Measurements from ENCODE around the gene MXRA8. TPM values are rescaled to one million over a fixed set of nuclear protein-coding genes. Genes with fewer than 3 reads are reported as not detected.
A peak's percentile ranks its signal among the peaks of the same experiment; 100 is the strongest.

Gene MXRA8
- total and polyA plus RNA-seq, 8 donors: 1.6 to 35.8 (median 11.7) TPM

DNA sequence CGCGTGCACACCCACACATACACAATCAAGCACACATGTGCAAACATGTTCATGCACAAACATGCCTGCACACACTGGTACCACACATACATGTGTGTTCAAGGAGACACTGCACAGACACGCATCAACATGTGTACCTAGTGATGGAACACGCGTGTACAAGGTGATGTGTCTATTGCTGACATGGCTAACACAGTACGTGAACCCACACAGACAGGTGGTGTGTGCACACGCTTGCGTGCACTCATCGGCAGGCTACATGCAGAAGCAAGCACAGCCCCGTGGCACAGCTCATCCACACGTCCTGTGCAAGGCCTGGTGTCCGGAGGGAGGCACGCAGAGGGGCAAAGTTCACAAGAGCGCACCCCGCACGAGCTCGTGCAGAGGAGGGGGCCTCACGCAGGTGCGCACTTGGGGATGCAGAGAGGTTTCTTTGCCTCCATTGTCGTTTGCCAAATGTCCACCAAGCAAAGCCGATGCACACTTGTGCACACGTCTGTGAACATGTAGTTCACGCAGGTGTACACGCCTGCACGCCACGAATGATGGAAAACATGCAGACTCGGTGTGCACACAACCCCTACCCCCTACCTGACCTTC, 51.6 kb downstream of the MXRA8 start:
- no peaks in the 10 kb centered on the region for H3K9me3 ChIP-seq
- WGBS, 2 donors: 24% methylated on average over 27 of the region's 27 CpGs
- peaks cover 0 to 7% (median 2%) of the 10 kb centered on the region in 3 donors for H3K36me3 ChIP-seq
- peak overlapping the region; percentile 57 to 92 (median 84) for H3K4me3 ChIP-seq
- peaks cover 7 to 28% (median 24%) of the 10 kb centered on the region in 3 donors for H3K4me1 ChIP-seq
- H3K27me3 ChIP-seq: no peaks in the 10 kb centered on the region
- ATAC-seq (no peak), DNase-seq (no peak), FAIRE-seq (no peak)
- TF ChIP-seq, protein P1, sequence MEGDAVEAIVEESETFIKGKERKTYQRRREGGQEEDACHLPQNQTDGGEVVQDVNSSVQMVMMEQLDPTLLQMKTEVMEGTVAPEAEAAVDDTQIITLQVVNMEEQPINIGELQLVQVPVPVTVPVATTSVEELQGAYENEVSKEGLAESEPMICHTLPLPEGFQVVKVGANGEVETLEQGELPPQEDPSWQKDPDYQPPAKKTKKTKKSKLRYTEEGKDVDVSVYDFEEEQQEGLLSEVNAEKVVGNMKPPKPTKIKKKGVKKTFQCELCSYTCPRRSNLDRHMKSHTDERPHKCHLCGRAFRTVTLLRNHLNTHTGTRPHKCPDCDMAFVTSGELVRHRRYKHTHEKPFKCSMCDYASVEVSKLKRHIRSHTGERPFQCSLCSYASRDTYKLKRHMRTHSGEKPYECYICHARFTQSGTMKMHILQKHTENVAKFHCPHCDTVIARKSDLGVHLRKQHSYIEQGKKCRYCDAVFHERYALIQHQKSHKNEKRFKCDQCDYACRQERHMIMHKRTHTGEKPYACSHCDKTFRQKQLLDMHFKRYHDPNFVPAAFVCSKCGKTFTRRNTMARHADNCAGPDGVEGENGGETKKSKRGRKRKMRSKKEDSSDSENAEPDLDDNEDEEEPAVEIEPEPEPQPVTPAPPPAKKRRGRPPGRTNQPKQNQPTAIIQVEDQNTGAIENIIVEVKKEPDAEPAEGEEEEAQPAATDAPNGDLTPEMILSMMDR (IDR thresholded peaks at IDR 0.05): no peak
- intact Hi-C loops (cut with DNase I): no loop called here
- no peak overlapping the region for H3K27ac ChIP-seq

DNA sequence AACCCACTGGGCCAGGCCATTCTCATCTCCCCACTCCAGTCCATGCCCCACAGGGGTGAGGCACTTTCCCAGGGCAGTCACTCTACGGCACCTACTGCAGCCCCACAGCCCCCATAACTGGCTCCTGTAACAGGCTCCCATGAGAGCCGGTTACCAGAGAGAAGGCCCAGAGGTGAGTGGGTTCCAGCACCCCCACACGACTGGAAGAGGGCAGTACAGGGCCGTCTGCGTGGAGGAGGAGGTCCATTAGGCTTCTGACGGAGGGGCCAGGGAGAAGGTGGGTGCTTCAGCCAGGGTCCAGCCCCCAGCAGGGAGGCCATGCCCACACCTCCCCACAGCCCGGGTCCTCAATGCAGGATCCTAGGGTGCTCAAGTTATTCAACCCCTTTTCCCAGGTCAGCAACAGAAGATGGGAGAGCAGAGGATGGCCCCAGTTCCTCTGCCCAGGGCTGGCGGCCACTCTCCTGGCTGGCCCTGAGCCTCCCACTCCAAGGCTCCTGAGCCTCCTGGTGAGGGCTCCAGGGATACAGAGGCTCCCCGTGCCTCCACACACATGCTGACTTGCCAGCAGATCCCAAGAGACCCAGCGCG, 52.2 kb downstream of the MXRA8 start:
- H3K27ac ChIP-seq: no peak overlapping the region
- H3K4me1 ChIP-seq: peaks cover 7 to 28% (median 24%) of the 10 kb centered on the region in 3 donors
- ATAC-seq (no peak), FAIRE-seq (no peak), DNase-seq (no peak)
- H3K4me3 ChIP-seq: peak overlapping the region in 1 of 4 donors; percentile 92
- TF ChIP-seq, protein P1 (IDR thresholded peaks at IDR 0.05): no peak
- peaks cover 0 to 4% (median 0%) of the 10 kb centered on the region in 3 donors for H3K36me3 ChIP-seq
- no peaks in the 10 kb centered on the region for H3K27me3 ChIP-seq
- 43 to 47% methylated on average over 11 of the region's 11 CpGs for WGBS, 2 donors
- intact Hi-C loops (cut with DNase I): no loop called here
- no peaks in the 10 kb centered on the region for H3K9me3 ChIP-seq

DNA sequence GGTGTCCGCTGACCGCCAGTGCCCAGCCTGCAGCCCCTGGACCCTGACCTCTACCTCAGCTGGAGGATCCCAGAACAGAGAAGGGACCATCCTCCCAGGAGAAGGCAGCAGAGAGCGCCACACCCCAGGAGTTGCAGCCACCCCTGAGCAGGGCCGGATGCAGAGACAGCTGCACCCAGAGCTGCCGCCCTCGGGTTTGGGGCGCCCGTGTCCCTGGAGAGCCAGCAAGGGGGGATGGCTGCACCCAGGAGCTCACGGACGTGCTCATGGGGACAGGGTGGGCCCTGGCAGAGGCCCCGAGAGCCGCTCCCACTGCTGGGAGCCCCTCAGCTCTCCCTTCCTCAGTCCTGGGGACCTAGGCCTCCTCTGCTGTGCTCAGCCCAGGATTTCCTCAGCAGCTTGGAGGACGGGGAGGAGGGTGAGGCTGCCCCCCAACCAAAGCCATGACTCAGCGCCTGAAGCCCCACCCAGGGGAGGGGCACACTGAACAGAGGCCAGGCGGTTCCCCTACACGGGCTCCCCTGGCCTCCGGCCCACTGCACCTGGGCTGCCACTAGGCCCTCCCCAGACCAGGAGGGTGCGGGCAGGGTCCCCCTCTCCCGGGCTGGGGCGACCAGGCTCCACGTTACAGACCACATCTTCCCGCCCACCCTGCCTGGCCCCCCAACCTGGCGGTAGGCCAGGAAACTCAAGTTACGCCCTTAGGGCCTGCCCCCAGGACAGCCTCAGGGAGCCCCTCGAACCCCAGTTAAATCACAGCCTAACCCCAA, 52.9 kb downstream of the MXRA8 start:
- TF ChIP-seq, protein P1 (IDR thresholded peaks at IDR 0.05): no peak
- Histone ChIP-seq H3K27ac (peak overlapping the region; percentile 31 to 73 (median 50)), H3K36me3 (no peaks in the 10 kb centered on the region), H3K4me3 (peak overlapping the region in 1 of 4 donors; percentile 92), H3K9me3 (no peaks in the 10 kb centered on the region), H3K4me1 (peaks cover 7 to 28% (median 24%) of the 10 kb centered on the region in 3 donors), H3K27me3 (no peaks in the 10 kb centered on the region)
- FAIRE-seq (no peak), ATAC-seq (peak in 1 of 4 donors; percentile 23), DNase-seq (peak in 3 of 6 donors; percentile 49 to 65 (median 50))
- intact Hi-C loops (cut with DNase I): no loop called here
- WGBS, 2 donors: 57 to 63% methylated on average over 18 to 25 of the region's 25 CpGs

DNA sequence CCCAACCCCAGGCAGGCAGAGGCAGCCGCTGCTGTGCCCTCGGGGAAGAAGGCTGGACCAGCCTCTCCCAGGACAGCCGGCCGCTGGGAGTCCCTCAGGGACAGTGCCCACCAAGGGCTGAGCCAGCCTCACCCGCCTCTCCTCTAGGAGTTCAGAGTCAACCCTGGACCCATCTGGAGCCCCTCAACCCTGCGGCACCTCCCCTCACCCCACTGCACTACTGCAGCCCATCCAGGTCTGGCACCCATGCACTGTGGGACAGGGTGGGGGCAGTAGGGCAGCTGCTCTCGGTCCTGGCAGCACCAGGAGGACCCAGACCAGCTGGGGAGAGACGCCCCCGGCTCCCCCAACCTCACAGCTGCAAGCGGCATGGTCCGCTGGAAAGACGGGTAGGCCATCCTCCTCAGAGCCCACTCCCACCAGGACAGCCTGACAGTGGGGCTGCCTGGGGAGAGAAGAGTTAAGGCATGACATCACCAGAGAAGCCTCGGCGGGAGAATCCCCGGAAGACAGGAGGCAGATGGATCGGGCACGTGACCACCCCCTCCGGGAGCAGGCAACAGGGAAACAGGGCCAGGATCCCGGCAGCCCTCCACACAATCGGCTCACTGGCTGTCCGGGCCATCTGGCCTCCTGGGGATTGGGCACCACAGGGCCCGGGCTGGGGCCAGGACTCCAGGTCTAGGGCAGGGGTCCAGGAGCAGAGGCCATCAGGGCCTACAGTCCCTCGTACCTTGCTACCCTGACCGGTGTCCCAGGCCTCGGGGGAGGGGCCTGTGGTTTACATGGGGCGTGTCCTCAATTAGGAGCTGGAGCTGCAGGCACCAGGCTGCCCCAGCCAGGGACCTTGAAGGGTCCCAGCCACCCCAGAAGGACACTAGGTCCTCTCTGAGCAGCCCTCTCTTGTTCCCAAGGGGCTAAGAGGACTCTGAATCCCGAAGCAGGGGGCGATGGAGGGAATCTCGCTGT, 53.7 kb downstream of the MXRA8 start:
- DNase-seq (peak in 3 of 6 donors; percentile 58 to 65 (median 64)), FAIRE-seq (no peak), ATAC-seq (peak in 3 of 4 donors; percentile 3 to 29 (median 5))
- Histone ChIP-seq H3K9me3 (no peaks in the 10 kb centered on the region), H3K27ac (peak overlapping the region; percentile 31 to 73 (median 50)), H3K27me3 (no peaks in the 10 kb centered on the region), H3K36me3 (no peaks in the 10 kb centered on the region), H3K4me3 (peak overlapping the region in 1 of 4 donors; percentile 92), H3K4me1 (peaks cover 7 to 26% (median 24%) of the 10 kb centered on the region in 3 donors)
- intact Hi-C loops (cut with DNase I): no loop called here
- 54 to 62% methylated on average over 27 to 29 of the region's 29 CpGs for WGBS, 2 donors
- TF ChIP-seq, protein P1 (IDR thresholded peaks at IDR 0.05): no peak
